NCI-H69 (cell line): ENCODE results near the gene UBE2J1.

ENCODE experiments used
- DNase-seq: peaks from one replicate; lab custom pipeline; 2025; lab: John Stamatoyannopoulos, UW

UBE2J1 gene

GRCh38 chr6:89290401-89291155 lies 61.9 kb downstream of the UBE2J1 start:
- DNase-seq, result peak; percentile 75

DNA sequence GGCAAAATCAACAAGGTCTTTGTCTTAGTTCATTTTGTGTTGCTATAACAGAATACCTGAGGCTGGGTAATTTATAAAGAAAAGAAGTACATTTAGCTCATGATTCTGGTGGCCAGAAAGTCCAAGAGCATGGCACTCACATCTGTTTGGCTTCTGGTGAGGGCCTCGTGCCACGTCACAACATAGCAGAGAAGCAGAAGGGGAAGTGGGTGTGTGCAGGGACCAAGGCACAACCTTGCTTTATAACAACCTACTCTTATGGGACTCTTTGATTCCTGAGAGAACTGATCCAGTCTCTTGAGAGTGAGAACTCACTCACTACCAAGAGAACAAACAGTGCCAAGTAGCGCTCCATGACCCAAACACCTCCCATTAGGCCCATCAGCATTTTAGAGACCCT lies 62.8 kb downstream of the UBE2J1 start:
- peak; percentile 33 for DNase-seq

GRCh38 chr6:89287351-89288028 lies 65.0 kb downstream of the UBE2J1 start:
- DNase-seq, result peak; percentile 31

- no peak for DNase-seq
Observed at GRCh38 chr6:89286516-89286915, 66.0 kb downstream of the UBE2J1 start.

DNA sequence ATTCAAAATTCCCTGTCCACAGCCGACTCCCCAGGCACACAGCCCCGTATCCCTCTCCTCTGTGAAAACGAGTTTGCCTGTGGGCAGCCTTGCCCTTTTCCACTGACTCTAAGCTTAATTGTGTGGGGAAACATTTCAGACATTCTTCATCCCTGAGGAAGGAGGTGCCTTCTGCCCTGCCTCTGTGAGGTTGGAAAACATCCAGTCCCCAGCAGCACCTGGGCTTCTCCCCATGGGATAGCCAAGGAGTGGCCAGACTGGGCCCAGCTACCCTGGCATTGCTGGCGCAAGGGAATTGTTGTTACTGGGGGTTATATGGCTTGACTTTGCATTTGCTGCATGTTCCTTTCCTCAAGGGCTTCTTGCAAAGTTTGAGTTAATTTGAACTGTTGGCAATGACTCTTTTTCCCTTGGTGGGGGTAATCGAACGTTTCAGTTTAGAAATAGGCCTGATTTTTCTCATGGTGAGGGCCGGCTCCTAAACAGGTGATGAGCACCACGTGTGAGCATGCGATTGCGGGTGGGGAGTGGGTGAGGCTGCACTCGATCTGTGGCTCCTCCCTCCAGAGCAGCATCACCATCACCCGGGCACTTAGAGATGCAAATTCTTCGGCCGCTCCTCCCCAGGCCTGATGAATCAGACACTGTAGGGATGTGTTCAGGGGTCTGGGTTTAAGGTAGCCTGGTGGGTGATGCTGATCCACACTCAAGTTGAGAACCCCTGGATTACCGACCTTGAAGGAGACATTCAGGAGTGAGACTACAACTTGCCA lies 67.4 kb downstream of the UBE2J1 start:
- no peak for DNase-seq

- DNase-seq, result no peak
Observed at GRCh38 chr6:89284081-89284480, 68.4 kb downstream of the UBE2J1 start.

- DNase-seq, result no peak
Observed at GRCh38 chr6:89282749-89283148, 69.8 kb downstream of the UBE2J1 start.

DNA sequence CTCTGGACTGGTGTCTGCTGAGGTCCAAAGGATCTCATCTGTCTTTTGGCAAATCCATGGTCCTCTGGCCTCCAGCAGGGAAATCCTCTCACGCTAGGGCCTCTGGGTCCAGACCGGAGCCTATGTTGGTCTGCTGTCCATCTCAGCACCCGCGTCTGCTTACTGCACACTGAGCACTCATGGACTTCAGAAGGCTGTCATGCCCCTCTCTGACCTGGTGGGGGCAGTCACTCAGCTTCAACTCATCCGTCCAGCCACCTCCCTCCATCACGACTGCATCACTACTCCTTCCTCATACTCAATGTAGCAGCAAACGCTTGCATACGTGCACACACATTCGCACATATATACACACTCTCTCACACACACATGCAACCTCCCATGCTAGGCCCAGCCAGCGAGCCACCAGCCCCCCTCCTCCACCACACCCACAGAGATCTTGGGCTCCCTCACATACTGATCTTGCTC lies 70.7 kb downstream of the UBE2J1 start:
- peak; percentile 54 for DNase-seq

DNA sequence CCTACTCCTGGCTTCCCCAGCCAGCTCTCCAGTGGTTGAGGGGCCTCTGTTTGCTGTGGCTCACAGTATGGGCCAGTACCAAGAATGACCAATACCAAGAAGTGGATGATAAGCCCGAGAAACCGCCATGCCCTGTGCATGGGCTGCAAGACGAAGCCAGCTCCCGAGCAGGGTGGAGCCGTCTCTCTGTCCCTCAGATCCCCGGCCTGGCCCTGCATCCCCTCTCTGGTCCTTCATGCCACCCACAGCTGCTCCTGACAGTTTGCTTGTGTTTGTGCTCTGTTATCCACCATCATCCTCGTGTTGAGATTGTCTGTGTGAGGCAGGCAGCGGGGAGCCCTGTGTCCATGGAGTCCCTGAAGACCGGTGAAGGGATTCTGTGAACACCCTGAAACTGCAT lies 73.6 kb downstream of the UBE2J1 start:
- no peak for DNase-seq
